Breast epithelium (tissue), 3 donors: ENCODE measurements around the gene TRANK1.

Experiments
- POLR2A ChIP-seq: fragments of 450-650 bp; IDR thresholded peaks from one replicate; pipeline ENCODE4 v1.6.1; 2016; ENCODE audit warnings: antibody characterized with exemption, mild to moderate bottlenecking, moderate library complexity
- POLR2AphosphoS5 ChIP-seq, 3 donors: sonication (generic); formaldehyde crosslinking; IDR thresholded peaks; one replicate each; pipeline ENCODE4 v1.6.1; 2017; ENCODE audit warnings: antibody characterized with exemption in 3 of 3

GRCh38 chr3:36881735-36882134, 63.1 kb downstream of the TRANK1 start:
- no peak for TF ChIP-seq POLR2AphosphoS5 (IDR thresholded peaks at IDR 0.05)
- TF ChIP-seq POLR2A, result no peak
